ENCODE measurements around the gene CGN.

CGN gene

GRCh38 chr1:151509350-151510019, 1.7 kb upstream of the CGN start:
- no peak for DNase-seq (ENCODE audit: low read depth)
- no peak overlapping the region for H3K4me3 ChIP-seq (ENCODE audit: low read length)
- no peak for TF ChIP-seq CTCF (conservative IDR thresholded peaks at IDR 0.05; ENCODE audit: low read length)

GRCh38 chr1:151510020-151510405, 1.2 kb upstream of the CGN start:
- TF ChIP-seq CTCF (conservative IDR thresholded peaks at IDR 0.05; ENCODE audit: low read length), result no peak
- DNase-seq (ENCODE audit: low read depth), result no peak
- H3K4me3 ChIP-seq (ENCODE audit: low read length), result no peak overlapping the region

GRCh38 chr1:151510614-151510956, 602 bp upstream of the CGN start:
- 0 out of 2 replicates have a peak overlapping the region, but pooled peaks have one; percentile 22 for H3K4me3 ChIP-seq (ENCODE audit: low read length)
- TF ChIP-seq CTCF (conservative IDR thresholded peaks at IDR 0.05; ENCODE audit: low read length), result no peak
- no peak for DNase-seq (ENCODE audit: low read depth)

- TF ChIP-seq CTCF (conservative IDR thresholded peaks at IDR 0.05; ENCODE audit: low read length), result peak; percentile 14
- DNase-seq (ENCODE audit: low read depth), result no peak
- H3K4me3 ChIP-seq (ENCODE audit: low read length), result peak overlapping the region; percentile 43
Measured at GRCh38 chr1:151511636-151512215, 539 bp downstream of the CGN start.

GRCh38 chr1:151512326-151512725, 1.1 kb downstream of the CGN start:
- H3K4me3 ChIP-seq (ENCODE audit: low read length), result no peak overlapping the region
- DNase-seq (ENCODE audit: low read depth), result no peak
- TF ChIP-seq CTCF (conservative IDR thresholded peaks at IDR 0.05; ENCODE audit: low read length), result no peak

- no peak overlapping the region for H3K4me3 ChIP-seq (ENCODE audit: low read length)
- no peak for DNase-seq (ENCODE audit: low read depth)
- no peak for TF ChIP-seq CTCF (conservative IDR thresholded peaks at IDR 0.05; ENCODE audit: low read length)
Measured at GRCh38 chr1:151512801-151513625, 1.8 kb downstream of the CGN start.
